WTC11 (cell line): ENCODE results near the gene FOXP1. TPM values are rescaled to one million over a fixed set of nuclear protein-coding genes. Genes with fewer than 3 reads are reported as not detected.

Experiments
- ATAC-seq: fragments of 200-7000 bp; cut with Tn5 transposase; 2 replicates; pipeline ENCODE4 v1.10.0; 2021; ENCODE audit warnings: mild to moderate bottlenecking, moderate library complexity
- CTCF ChIA-PET: fragments of 300-600 bp; sonication (Branson Sonifier 250); formaldehyde crosslinking; loops from one replicate; lab custom pipeline; 2021; ENCODE audit warnings: antibody characterized with exemption; lab: Charles Lee
- POLR2A ChIA-PET: fragments of 350-600 bp; sonication (Branson Sonifier 250); formaldehyde crosslinking; loops from one replicate; lab custom pipeline; 2021; ENCODE audit warnings: antibody characterized with exemption; lab: Charles Lee
- DNase-seq: peaks from one replicate; pipeline ENCODE4 v3.0.0; 2021; ENCODE audit warnings: low spot score
- H3K27ac Mint-ChIP-seq: 2 replicates; pipeline ENCODE4 v1.8.0; 2021; ENCODE audit warnings: mixed read lengths
- H3K27me3 Mint-ChIP-seq: 2 replicates; pipeline ENCODE4 v1.8.0; 2021; ENCODE audit warnings: low read depth, mild to moderate bottlenecking, moderate library complexity, mixed read lengths
- H3K36me3 Mint-ChIP-seq: 2 replicates; pipeline ENCODE4 v1.8.0; 2021; ENCODE audit warnings: mixed read lengths
- H3K4me1 Mint-ChIP-seq: 2 replicates; pipeline ENCODE4 v1.8.0; 2022; ENCODE audit warnings: mixed read lengths
- H3K4me3 Mint-ChIP-seq: 2 replicates; pipeline ENCODE4 v1.8.0; 2021; ENCODE audit warnings: mild to moderate bottlenecking, moderate library complexity, mixed read lengths
- H3K9me3 Mint-ChIP-seq: 2 replicates; pipeline ENCODE4 v1.8.0; 2021; ENCODE audit warnings: mixed read lengths
- ATF1 ChIP-seq: sonication (generic); formaldehyde crosslinking; IDR thresholded peaks from 2 replicates; pipeline ENCODE4 v1.8.1; 2023; ENCODE audit warnings: mild to moderate bottlenecking, moderate library complexity, missing genetic modification reagents
- ATF3 ChIP-seq: sonication (generic); formaldehyde crosslinking; conservative IDR thresholded peaks from 2 replicates; pipeline ENCODE4 v1.8.1; 2022; ENCODE audit warnings: mild to moderate bottlenecking, missing genetic modification reagents
- E2F1 ChIP-seq: sonication (generic); formaldehyde crosslinking; IDR thresholded peaks from 2 replicates; pipeline ENCODE4 v1.8.0; 2022; ENCODE audit warnings: mild to moderate bottlenecking, missing genetic modification reagents
- ESRRA ChIP-seq: sonication (generic); formaldehyde crosslinking; IDR thresholded peaks from 2 replicates; pipeline ENCODE4 v1.8.1; 2022; ENCODE audit warnings: mild to moderate bottlenecking, missing genetic modification reagents, borderline replicate concordance
- GRHL2 ChIP-seq: fragments of 250-450 bp; sonication (Bioruptor Pico); IDR thresholded peaks from 2 replicates; pipeline ENCODE4 v1.8.0; 2022; ENCODE audit warnings: mild to moderate bottlenecking, moderate library complexity; ENCODE audit not compliant: insufficient replicate concordance, severe bottlenecking
- JAZF1 ChIP-seq: fragments of 250-450 bp; sonication (Bioruptor Pico); IDR thresholded peaks from 2 replicates; pipeline ENCODE4 v1.9.0; 2021; ENCODE audit warnings: moderate library complexity, mild to moderate bottlenecking, inconsistent platforms
- NFATC4 ChIP-seq: fragments of 250-450 bp; sonication (Bioruptor Pico); IDR thresholded peaks from 2 replicates; pipeline ENCODE4 v1.9.0; 2021; ENCODE audit warnings: mild to moderate bottlenecking
- OVOL2 ChIP-seq: fragments of 250-450 bp; sonication (Bioruptor Pico); IDR thresholded peaks from 2 replicates; pipeline ENCODE4 v1.9.0; 2021; ENCODE audit warnings: mild to moderate bottlenecking, borderline replicate concordance
- RELA ChIP-seq: sonication (generic); formaldehyde crosslinking; IDR thresholded peaks from 2 replicates; pipeline ENCODE4 v1.8.1; 2022; ENCODE audit warnings: missing genetic modification reagents, mild to moderate bottlenecking, borderline replicate concordance
- TCF7 ChIP-seq: sonication (generic); formaldehyde crosslinking; IDR thresholded peaks from 2 replicates; pipeline ENCODE4 v1.8.0; 2022; ENCODE audit warnings: mild to moderate bottlenecking, low read depth, missing genetic modification reagents, moderate library complexity
- TEAD4 ChIP-seq: sonication (generic); formaldehyde crosslinking; IDR thresholded peaks from 2 replicates; pipeline ENCODE4 v1.8.0; 2022; ENCODE audit warnings: mild to moderate bottlenecking, missing genetic modification reagents
- USF1 ChIP-seq: sonication (generic); formaldehyde crosslinking; IDR thresholded peaks from 2 replicates; pipeline ENCODE4 v1.8.0; 2022; ENCODE audit warnings: mild to moderate bottlenecking, missing genetic modification reagents
- ZBTB43 ChIP-seq: sonication (generic); formaldehyde crosslinking; IDR thresholded peaks from 2 replicates; pipeline ENCODE4 v1.8.1; 2023; ENCODE audit warnings: mild to moderate bottlenecking, missing genetic modification reagents
- ZNF232 ChIP-seq: sonication (generic); formaldehyde crosslinking; IDR thresholded peaks from 2 replicates; pipeline ENCODE4 v1.8.0; 2022; ENCODE audit warnings: mild to moderate bottlenecking, missing genetic modification reagents
- ZNF532 ChIP-seq: fragments of 250-450 bp; sonication (Bioruptor Pico); IDR thresholded peaks from 2 replicates; pipeline ENCODE4 v1.9.0; 2021; ENCODE audit warnings: mild to moderate bottlenecking, borderline replicate concordance
- ZNF671 ChIP-seq: fragments of 250-450 bp; sonication (Bioruptor Pico); IDR thresholded peaks from 2 replicates; pipeline ENCODE4 v1.8.0; 2021; ENCODE audit warnings: mild to moderate bottlenecking
- total RNA-seq: library from RNA; stranded (reverse); gene quantifications from 3 replicates; pipeline ENCODE4 v1.2.3, GENCODE V29; 2021
- TF ChIP-seq, protein P1 (sequence below): sonication (generic); formaldehyde crosslinking; IDR thresholded peaks from 2 replicates; pipeline ENCODE4 v1.8.1; 2022; ENCODE audit warnings: missing genetic modification reagents, borderline replicate concordance
- TF ChIP-seq, protein P2 (sequence below): sonication (generic); formaldehyde crosslinking; IDR thresholded peaks from 2 replicates; pipeline ENCODE4 v1.8.0; 2023; ENCODE audit warnings: missing genetic modification reagents, mild to moderate bottlenecking, borderline replicate concordance

Gene FOXP1
- total RNA-seq, 1 experiment from 2014 or later, result 25.8 TPM

- CTCF ChIA-PET, result no interaction called here
- ATAC-seq, result no peak
These were observed 355.2 kb downstream of the FOXP1 start for GRCh38 chr3:71228156-71228866.

More at GRCh38 chr3:71228156-71228866, 355.2 kb downstream of the FOXP1 start:
- Mint-ChIP-seq H3K36me3 (no peaks in the 10 kb centered on the region), H3K27ac (no peak overlapping the region), H3K9me3 (no peaks in the 10 kb centered on the region), H3K4me1 (peaks cover 44% of the 10 kb centered on the region), H3K4me3 (no peak overlapping the region), H3K27me3 (no peaks in the 10 kb centered on the region)
- DNase-seq, result no peak
- TF ChIP-seq ZBTB43 (CRISPR knock-in tag), result no peak
- TF ChIP-seq RELA (CRISPR knock-in tag), result no peak
- no peak for TF ChIP-seq ESRRA (CRISPR knock-in tag)
- TF ChIP-seq OVOL2 (CRISPR knock-in tag), result no peak
- no peak for TF ChIP-seq ATF1 (CRISPR knock-in tag)
- TF ChIP-seq ZNF232 (CRISPR knock-in tag), result no peak
- no peak for TF ChIP-seq TEAD4 (CRISPR knock-in tag)
- no peak for TF ChIP-seq ZNF532 (CRISPR knock-in tag)
- no peak for TF ChIP-seq GRHL2
- no peak for TF ChIP-seq ZNF671
- TF ChIP-seq ATF3 (CRISPR knock-in tag), result no peak
- no peak for TF ChIP-seq JAZF1 (CRISPR knock-in tag)
- TF ChIP-seq, protein P1, sequence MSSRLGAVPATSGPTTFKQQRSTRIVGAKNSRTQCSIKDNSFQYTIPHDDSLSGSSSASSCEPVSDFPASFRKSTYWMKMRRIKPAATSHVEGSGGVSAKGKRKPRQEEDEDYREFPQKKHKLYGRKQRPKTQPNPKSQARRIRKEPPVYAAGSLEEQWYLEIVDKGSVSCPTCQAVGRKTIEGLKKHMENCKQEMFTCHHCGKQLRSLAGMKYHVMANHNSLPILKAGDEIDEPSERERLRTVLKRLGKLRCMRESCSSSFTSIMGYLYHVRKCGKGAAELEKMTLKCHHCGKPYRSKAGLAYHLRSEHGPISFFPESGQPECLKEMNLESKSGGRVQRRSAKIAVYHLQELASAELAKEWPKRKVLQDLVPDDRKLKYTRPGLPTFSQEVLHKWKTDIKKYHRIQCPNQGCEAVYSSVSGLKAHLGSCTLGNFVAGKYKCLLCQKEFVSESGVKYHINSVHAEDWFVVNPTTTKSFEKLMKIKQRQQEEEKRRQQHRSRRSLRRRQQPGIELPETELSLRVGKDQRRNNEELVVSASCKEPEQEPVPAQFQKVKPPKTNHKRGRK (CRISPR knock-in tag), result no peak
- TF ChIP-seq NFATC4 (CRISPR knock-in tag), result no peak
- no peak for TF ChIP-seq E2F1
- no peak for TF ChIP-seq TCF7 (CRISPR knock-in tag)
- TF ChIP-seq, protein P2, sequence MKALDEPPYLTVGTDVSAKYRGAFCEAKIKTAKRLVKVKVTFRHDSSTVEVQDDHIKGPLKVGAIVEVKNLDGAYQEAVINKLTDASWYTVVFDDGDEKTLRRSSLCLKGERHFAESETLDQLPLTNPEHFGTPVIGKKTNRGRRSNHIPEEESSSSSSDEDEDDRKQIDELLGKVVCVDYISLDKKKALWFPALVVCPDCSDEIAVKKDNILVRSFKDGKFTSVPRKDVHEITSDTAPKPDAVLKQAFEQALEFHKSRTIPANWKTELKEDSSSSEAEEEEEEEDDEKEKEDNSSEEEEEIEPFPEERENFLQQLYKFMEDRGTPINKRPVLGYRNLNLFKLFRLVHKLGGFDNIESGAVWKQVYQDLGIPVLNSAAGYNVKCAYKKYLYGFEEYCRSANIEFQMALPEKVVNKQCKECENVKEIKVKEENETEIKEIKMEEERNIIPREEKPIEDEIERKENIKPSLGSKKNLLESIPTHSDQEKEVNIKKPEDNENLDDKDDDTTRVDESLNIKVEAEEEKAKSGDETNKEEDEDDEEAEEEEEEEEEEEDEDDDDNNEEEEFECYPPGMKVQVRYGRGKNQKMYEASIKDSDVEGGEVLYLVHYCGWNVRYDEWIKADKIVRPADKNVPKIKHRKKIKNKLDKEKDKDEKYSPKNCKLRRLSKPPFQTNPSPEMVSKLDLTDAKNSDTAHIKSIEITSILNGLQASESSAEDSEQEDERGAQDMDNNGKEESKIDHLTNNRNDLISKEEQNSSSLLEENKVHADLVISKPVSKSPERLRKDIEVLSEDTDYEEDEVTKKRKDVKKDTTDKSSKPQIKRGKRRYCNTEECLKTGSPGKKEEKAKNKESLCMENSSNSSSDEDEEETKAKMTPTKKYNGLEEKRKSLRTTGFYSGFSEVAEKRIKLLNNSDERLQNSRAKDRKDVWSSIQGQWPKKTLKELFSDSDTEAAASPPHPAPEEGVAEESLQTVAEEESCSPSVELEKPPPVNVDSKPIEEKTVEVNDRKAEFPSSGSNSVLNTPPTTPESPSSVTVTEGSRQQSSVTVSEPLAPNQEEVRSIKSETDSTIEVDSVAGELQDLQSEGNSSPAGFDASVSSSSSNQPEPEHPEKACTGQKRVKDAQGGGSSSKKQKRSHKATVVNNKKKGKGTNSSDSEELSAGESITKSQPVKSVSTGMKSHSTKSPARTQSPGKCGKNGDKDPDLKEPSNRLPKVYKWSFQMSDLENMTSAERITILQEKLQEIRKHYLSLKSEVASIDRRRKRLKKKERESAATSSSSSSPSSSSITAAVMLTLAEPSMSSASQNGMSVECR (CRISPR knock-in tag), result no peak
- TF ChIP-seq USF1 (CRISPR knock-in tag), result no peak
- POLR2A ChIA-PET, result no interaction called here
